H1 (cell line): ENCODE data around the gene PCDH19. TPM values are rescaled to one million over a fixed set of nuclear protein-coding genes. Genes with fewer than 3 reads are reported as not detected.

ENCODE experiments used
- CTCF ChIA-PET: fragments of 300-600 bp; sonication (Branson Sonifier 250); formaldehyde crosslinking; loops from one replicate; lab custom pipeline; 2021; ENCODE audit not compliant: partially characterized antibody; lab: Charles Lee
- POLR2A ChIA-PET: fragments of 300-600 bp; sonication (Branson Sonifier 250); formaldehyde crosslinking; loops from one replicate; lab custom pipeline; 2021; ENCODE audit warnings: inconsistent platforms; ENCODE audit not compliant: partially characterized antibody; lab: Charles Lee
- DNase-seq, 2 experiments: peaks; one replicate each; pipeline versions ENCODE4 v3.0.0 to v3.0.0-alpha.2; 2010 to 2022; ENCODE audit warnings: low spot score in 2 of 2, low read depth in 1 of 2, mixed read lengths in 1 of 2
- FAIRE-seq: peaks from 2 replicates; lab custom pipeline; 2011; peaks lifted over from hg19 to GRCh38; lab: Jason Lieb, UNC
- H2AFZ ChIP-seq: 2 replicates; pipeline ENCODE4 v1.8.1; 2012; ENCODE audit warnings: low read length, inconsistent platforms
- H2AK5ac ChIP-seq: 2 replicates; pipeline ENCODE4 v1.6.1; 2013; ENCODE audit warnings: low read depth, low read length
- H2BK120ac ChIP-seq: replicated peaks from 2 replicates; pipeline ENCODE3; 2013; ENCODE audit warnings: low read depth, low read length, inconsistent platforms
- H2BK12ac ChIP-seq: 2 replicates; pipeline ENCODE4 v1.6.1; 2013; ENCODE audit warnings: low read depth, low read length
- H2BK15ac ChIP-seq: 2 replicates; pipeline ENCODE4 v1.6.1; 2013; ENCODE audit warnings: low read length
- H2BK20ac ChIP-seq: 2 replicates; pipeline ENCODE4 v1.6.1; 2013; ENCODE audit warnings: low read length
- H2BK5ac ChIP-seq: 2 replicates; pipeline ENCODE4 v1.6.1; 2013; ENCODE audit warnings: low read depth, low read length
- H3K14ac ChIP-seq: 2 replicates; pipeline ENCODE4 v1.6.1; 2013; ENCODE audit warnings: inconsistent platforms; ENCODE audit not compliant: insufficient read length
- H3K18ac ChIP-seq: 2 replicates; pipeline ENCODE4 v1.6.1; 2013; ENCODE audit warnings: low read length; ENCODE audit errors: extremely low read depth
- H3K23ac ChIP-seq: 2 replicates; pipeline ENCODE4 v1.6.1; 2013; ENCODE audit warnings: inconsistent platforms; ENCODE audit not compliant: insufficient read length
- H3K23me2 ChIP-seq: 2 replicates; pipeline ENCODE4 v1.6.1; 2013; ENCODE audit warnings: low read depth, low read length
- H3K27ac ChIP-seq: 2 replicates; pipeline ENCODE4 v1.6.1; 2011; ENCODE audit warnings: low read depth, low read length, inconsistent platforms
- H3K27me3 ChIP-seq, 4 experiments: replicated peaks in 1 of 4; 1 replicate in 1 of 4; 2 replicates in 3 of 4; pipeline versions ENCODE4 v1.6.1 to v1.8.1; 2011 to 2013; ENCODE audit warnings: low read length in 3 of 4, mild to moderate bottlenecking in 3 of 4, inconsistent platforms in 2 of 4, mixed read lengths in 2 of 4, moderate library complexity in 1 of 4; ENCODE audit not compliant: control insufficient read depth in 3 of 4, insufficient read depth in 3 of 4; ENCODE audit errors: extremely low read depth in 1 of 4
- H3K36me3 ChIP-seq, 4 experiments: 2 replicates each; pipeline versions ENCODE4 v1.6.1 to v1.8.1; 2011 to 2013; ENCODE audit warnings: mild to moderate bottlenecking in 4 of 4, low read length in 3 of 4, moderate library complexity in 2 of 4, control low read depth in 1 of 4, inconsistent platforms in 1 of 4; ENCODE audit not compliant: insufficient read depth in 4 of 4, control insufficient read depth in 2 of 4
- H3K4ac ChIP-seq: replicated peaks from 2 replicates; pipeline ENCODE3; 2013; ENCODE audit warnings: low read length, low read depth, mixed read lengths, inconsistent platforms; ENCODE audit not compliant: insufficient read length
- H3K4me1 ChIP-seq, 4 experiments: replicated peaks in 1 of 4; 1 replicate in 1 of 4; 2 replicates in 3 of 4; pipeline versions ENCODE4 v1.6.1 to v1.8.1; 2011 to 2013; ENCODE audit warnings: low read length in 3 of 4, inconsistent platforms in 2 of 4, mixed read lengths in 1 of 4; ENCODE audit not compliant: insufficient read depth in 4 of 4, control insufficient read depth in 3 of 4
- H3K4me2 ChIP-seq, 2 experiments: 2 replicates each; pipeline versions ENCODE4 v1.6.1 to v1.8.1; 2011 to 2013; ENCODE audit warnings: low read depth in 2 of 2, low read length in 2 of 2, control low read depth in 1 of 2, inconsistent platforms in 1 of 2, mild to moderate bottlenecking in 1 of 2; ENCODE audit not compliant: insufficient read depth in 1 of 2
- H3K4me3 ChIP-seq, 4 experiments: fragments of 200-600, 300-600 bp in 1 of 4; sonication (generic), shearing (Covaris generic), sonication (Bioruptor Twin) in 1 of 4; 2 replicates each; pipeline versions ENCODE4 v1.5.1 to v1.8.1; 2011 to 2016; ENCODE audit warnings: low read length in 4 of 4, low read depth in 3 of 4, control low read depth in 2 of 4, inconsistent platforms in 2 of 4, mild to moderate bottlenecking in 2 of 4, mixed read lengths in 1 of 4, moderate library complexity in 1 of 4; ENCODE audit not compliant: insufficient read depth in 2 of 4; ENCODE audit errors: extremely low read depth in 1 of 4
- H3K56ac ChIP-seq: replicated peaks from 2 replicates; pipeline ENCODE3; 2013; ENCODE audit warnings: low read depth, mild to moderate bottlenecking, mixed read lengths, low read length, inconsistent platforms; ENCODE audit not compliant: insufficient read length
- H3K79me1 ChIP-seq: 2 replicates; pipeline ENCODE4 v1.6.1; 2013; ENCODE audit warnings: low read depth, low read length, control low read depth
- H3K79me2 ChIP-seq, 2 experiments: 2 replicates each; pipeline versions ENCODE4 v1.6.1 to v1.8.1; 2012 to 2013; ENCODE audit warnings: low read length in 2 of 2, mild to moderate bottlenecking in 2 of 2, inconsistent platforms in 1 of 2; ENCODE audit not compliant: insufficient read depth in 2 of 2, control insufficient read depth in 1 of 2
- H3K9ac ChIP-seq, 4 experiments: replicated peaks in 1 of 4; 1 replicate in 1 of 4; 2 replicates in 3 of 4; pipeline versions ENCODE4 v1.6.1 to v1.8.1; 2011 to 2013; ENCODE audit warnings: low read depth in 3 of 4, low read length in 3 of 4, control low read depth in 2 of 4, mild to moderate bottlenecking in 2 of 4, moderate library complexity in 2 of 4, inconsistent platforms in 1 of 4; ENCODE audit errors: extremely low read depth in 1 of 4
- H3K9me3 ChIP-seq, 2 experiments: 2 replicates each; pipeline versions ENCODE4 v1.6.1 to v1.8.1; 2012 to 2013; ENCODE audit warnings: mild to moderate bottlenecking in 2 of 2, moderate library complexity in 2 of 2, control low read depth in 1 of 2, inconsistent platforms in 1 of 2, low read depth in 1 of 2, low read length in 1 of 2, mixed read lengths in 1 of 2; ENCODE audit not compliant: insufficient read depth in 2 of 2
- H4K20me1 ChIP-seq, 2 experiments: replicated peaks in 1 of 2; 2 replicates each; pipeline versions ENCODE3 to v1.8.1; 2011 to 2013; ENCODE audit warnings: inconsistent platforms in 2 of 2, low read length in 2 of 2, mild to moderate bottlenecking in 1 of 2; ENCODE audit not compliant: insufficient read depth in 2 of 2, control insufficient read depth in 1 of 2
- H4K5ac ChIP-seq: 2 replicates; pipeline ENCODE4 v1.6.1; 2013; ENCODE audit warnings: low read length, low read depth, mixed read lengths, inconsistent platforms; ENCODE audit not compliant: insufficient read length
- H4K8ac ChIP-seq: 2 replicates; pipeline ENCODE4 v1.8.0; 2013; ENCODE audit warnings: mild to moderate bottlenecking, moderate library complexity, low read length, inconsistent platforms; ENCODE audit not compliant: insufficient read depth; ENCODE audit errors: extremely low read depth
- H4K91ac ChIP-seq: replicated peaks from 2 replicates; pipeline ENCODE3; 2013; ENCODE audit warnings: low read length, mixed read lengths, inconsistent platforms; ENCODE audit not compliant: insufficient read length
- ASH2L ChIP-seq: fragments of 200-600, 300-600 bp; sonication (generic); IDR thresholded peaks from one replicate; pipeline ENCODE4 v1.7.1; 2017; ENCODE audit warnings: low read length
- CREB1 ChIP-seq: IDR thresholded peaks from 2 replicates; pipeline ENCODE4 v1.6.1; 2012; ENCODE audit warnings: inconsistent platforms
- HDAC6 ChIP-seq: IDR thresholded peaks from one replicate; pipeline ENCODE4 v1.7.1; 2012; ENCODE audit warnings: low read depth, mild to moderate bottlenecking, inconsistent platforms, low read length, moderate library complexity
- NRF1 ChIP-seq: IDR thresholded peaks from 2 replicates; pipeline ENCODE4 v1.6.1; 2011; ENCODE audit warnings: mild to moderate bottlenecking, low read depth, low read length, improper control_type of control experiment
- POLR2AphosphoS5 ChIP-seq: IDR thresholded peaks from 2 replicates; pipeline ENCODE4 v1.6.1; 2011; ENCODE audit warnings: low read depth, low read length
- POU5F1 ChIP-seq: IDR thresholded peaks from 2 replicates; pipeline ENCODE4 v1.6.1; 2011; ENCODE audit warnings: low read depth, mild to moderate bottlenecking, low read length, moderate library complexity
- RXRA ChIP-seq: IDR thresholded peaks from 2 replicates; pipeline ENCODE4 v1.6.1; 2011; ENCODE audit warnings: low read depth, mild to moderate bottlenecking, low read length, moderate library complexity; ENCODE audit not compliant: insufficient read depth
- SAP30 ChIP-seq: fragments of 300-600 bp; sonication (generic); IDR thresholded peaks from 2 replicates; pipeline ENCODE4 v1.7.1; 2012; ENCODE audit warnings: low read length, moderate library complexity, mild to moderate bottlenecking, inconsistent platforms; ENCODE audit not compliant: insufficient read depth, insufficient replicate concordance
- TAF1 ChIP-seq: IDR thresholded peaks from 2 replicates; pipeline ENCODE4 v1.6.1; 2011; ENCODE audit warnings: mild to moderate bottlenecking, low read depth, low read length
- TBP ChIP-seq: IDR thresholded peaks from 2 replicates; pipeline ENCODE4 v1.6.1; 2011; ENCODE audit warnings: low read depth, low read length, improper control_type of control experiment
- ZNF274 ChIP-seq: IDR thresholded peaks from 2 replicates; pipeline ENCODE4 v1.7.0; 2012; ENCODE audit warnings: low read length, borderline replicate concordance; ENCODE audit errors: extremely low read depth
- polyA plus RNA-seq, 7 experiments: library from polyadenylated mRNA; depleted of rRNA in 3 of 7; stranded (reverse) in 5 of 7; unstranded in 2 of 7; fragments of >200 nt in 5 of 7; fragments of 200-250 nt in 2 of 7; gene quantifications; 1 replicate in 5 of 7; 2 replicates in 1 of 7; 4 replicates in 1 of 7; pipeline versions ENCODE4 v1.2.1 to v1.2.3, GENCODE V29; 2011 to 2013; ENCODE audit warnings: missing spikeins in 2 of 7, mixed read lengths in 2 of 7
- total RNA-seq: library from RNA; stranded (reverse); fragmentation: NEBNext Ultra II Directional; extraction: Animal tissue kit (Norgen Biotek cat#: 25700); gene quantifications from 2 replicates; pipeline ENCODE4 v1.2.1, GENCODE V29; 2021
- TF ChIP-seq, protein P1 (sequence below): IDR thresholded peaks from 2 replicates; pipeline ENCODE4 v1.6.1; 2012; ENCODE audit warnings: inconsistent platforms

The PCDH19 gene
- total and polyA plus RNA-seq, 2 of the 8 experiments (the other 6 are each of a cell fraction or from before 2014, with no cell fraction given), result 0.12 to 1.2 TPM

DNA sequence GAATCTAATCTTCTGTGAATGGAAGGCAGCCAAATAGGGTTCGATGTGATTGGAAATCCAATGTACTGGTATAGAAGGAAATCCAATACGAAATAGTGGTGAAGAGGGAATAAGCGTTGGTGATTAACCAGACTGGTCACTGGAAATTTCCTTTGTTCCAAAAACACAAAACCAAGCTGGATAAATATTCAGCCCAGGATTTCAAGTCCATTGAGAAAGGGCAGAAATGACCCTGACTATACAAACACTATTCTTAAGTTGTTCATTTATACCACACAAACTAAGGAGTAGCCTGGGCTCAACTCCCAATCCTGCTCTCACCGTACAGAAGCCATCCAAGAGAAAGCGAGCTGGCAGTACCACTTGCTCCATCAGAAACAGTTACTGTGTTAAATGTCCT lies 32.2 kb downstream of the PCDH19 start (continued):
- TF ChIP-seq POU5F1 (no peak), ASH2L (no peak)

DNA sequence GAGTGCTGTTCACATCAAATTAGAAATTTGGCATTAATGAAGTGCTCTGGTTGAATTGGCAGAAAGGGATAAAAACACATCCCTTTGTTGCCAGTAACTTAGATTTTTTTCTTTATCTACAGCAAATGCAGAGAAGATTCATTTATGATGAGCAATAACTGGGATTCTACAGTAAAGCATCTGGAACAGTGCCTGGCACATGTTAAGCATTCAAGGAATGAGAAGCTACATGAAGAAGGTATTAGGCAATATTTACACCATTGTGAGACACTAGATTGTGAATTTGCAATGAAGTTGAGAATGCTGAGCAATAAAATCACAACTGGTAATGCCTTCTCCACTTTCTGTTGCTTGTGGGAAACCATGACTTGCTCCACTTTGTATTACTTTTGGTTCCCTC lies 33.5 kb downstream of the PCDH19 start:
- Histone ChIP-seq H3K14ac (no peak overlapping the region), H3K18ac (no peak overlapping the region), H4K5ac (no peak overlapping the region), H3K23ac (no peak overlapping the region), H2BK12ac (no peak overlapping the region), H3K9me3 (no peaks in the 10 kb centered on the region), H3K4ac (no peak overlapping the region), H3K27me3 (no peaks in the 10 kb centered on the region), H3K4me3 (no peak overlapping the region), H2BK5ac (no peak overlapping the region), H3K56ac (no peak overlapping the region), H2AFZ (no peak overlapping the region), H4K91ac (no peak overlapping the region), H2AK5ac (no peak overlapping the region), H3K79me1 (no peaks in the 10 kb centered on the region), H3K79me2 (no peaks in the 10 kb centered on the region), H2BK20ac (no peak overlapping the region), H3K9ac (no peak overlapping the region)
- no peak for FAIRE-seq
- ChIA-PET POLR2A (no interaction called here), CTCF (no interaction called here)
- TF ChIP-seq CREB1 (no peak), SAP30 (no peak), TAF1 (no peak), POLR2AphosphoS5 (no peak), NRF1 (no peak), RXRA (no peak), ZNF274 (no peak), TBP (no peak), HDAC6 (no peak)
- TF ChIP-seq, protein P1, sequence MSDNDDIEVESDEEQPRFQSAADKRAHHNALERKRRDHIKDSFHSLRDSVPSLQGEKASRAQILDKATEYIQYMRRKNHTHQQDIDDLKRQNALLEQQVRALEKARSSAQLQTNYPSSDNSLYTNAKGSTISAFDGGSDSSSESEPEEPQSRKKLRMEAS, result no peak
- TF ChIP-seq, all 59 proteins: peak for 0
- Histone ChIP-seq H3K23me2 (no peaks in the 10 kb centered on the region; the same call in 1 of the 2 replicates), H2BK15ac (no peak overlapping the region), H4K20me1 (no peaks in the 10 kb centered on the region), H3K36me3 (no peaks in the 10 kb centered on the region), H3K27ac (no peak overlapping the region), H3K4me2 (no peak overlapping the region), H4K8ac (no peak overlapping the region), H2BK120ac (no peak overlapping the region), H3K4me1 (peaks cover 0 to 3% (median 0%) of the 10 kb centered on the region in 4 experiments; a peak in 1 of 7 replicates)
- no peak for DNase-seq
